ENCODE measurements around the gene VWA2.

Gene VWA2

DNA sequence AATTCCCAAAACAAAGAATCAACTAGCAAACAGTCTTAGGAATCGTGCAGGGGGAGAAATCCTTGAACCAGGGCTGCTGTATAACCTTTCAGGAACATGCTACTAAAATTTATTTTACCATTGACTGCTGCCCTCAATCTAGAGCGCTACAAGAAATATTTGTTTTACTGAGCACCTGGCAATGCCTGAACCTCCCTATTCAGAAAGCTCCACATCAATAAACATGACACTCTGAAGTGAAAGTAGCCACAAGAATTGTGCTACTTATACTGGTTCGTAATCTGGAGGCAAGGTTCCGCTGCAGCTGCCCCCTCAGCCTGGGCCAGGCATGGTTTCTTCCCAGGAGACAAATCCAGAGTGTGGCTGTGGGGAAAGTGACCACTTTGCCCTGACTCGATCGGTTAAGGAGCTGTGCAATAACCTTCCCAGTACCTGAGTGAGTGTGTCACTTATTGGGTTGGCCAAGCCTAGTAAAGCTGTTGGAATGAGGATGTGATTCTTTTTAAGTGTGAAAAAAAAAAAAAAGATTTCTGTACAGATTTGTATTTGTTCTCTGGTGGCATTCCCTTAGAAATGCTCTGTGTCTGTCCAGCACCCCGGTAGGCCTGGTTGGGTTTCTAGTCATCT lies 7.7 kb downstream of the VWA2 start:
- TF ChIP-seq NFIC (IDR thresholded peaks at IDR 0.05) (no peak), CEBPB (IDR thresholded peaks at IDR 0.05) (no peak), YY1 (IDR thresholded peaks at IDR 0.05; ENCODE audit: low read depth) (no peak), ZBTB7A (IDR thresholded peaks at IDR 0.05; ENCODE audit: low read depth) (no peak), TCF12 (IDR thresholded peaks at IDR 0.05; ENCODE audit: low read depth) (no peak), RAD21 (IDR thresholded peaks at IDR 0.05; ENCODE audit: low read depth) (no peak), EGR1 (IDR thresholded peaks at IDR 0.05) (no peak), REST (IDR thresholded peaks at IDR 0.05; ENCODE audit: low read depth) (no peak), FOXM1 (IDR thresholded peaks at IDR 0.05; ENCODE audit: borderline replicate concordance, low read depth) (no peak), TAF1 (IDR thresholded peaks at IDR 0.05; ENCODE audit: low read depth) (no peak), CREB1 (IDR thresholded peaks at IDR 0.05; ENCODE audit: low read depth) (no peak), EP300 (IDR thresholded peaks at IDR 0.05; ENCODE audit: borderline replicate concordance) (no peak)
- TF ChIP-seq, protein P1, sequence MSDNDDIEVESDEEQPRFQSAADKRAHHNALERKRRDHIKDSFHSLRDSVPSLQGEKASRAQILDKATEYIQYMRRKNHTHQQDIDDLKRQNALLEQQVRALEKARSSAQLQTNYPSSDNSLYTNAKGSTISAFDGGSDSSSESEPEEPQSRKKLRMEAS (IDR thresholded peaks at IDR 0.05) = no peak
- TF ChIP-seq, protein P2, sequence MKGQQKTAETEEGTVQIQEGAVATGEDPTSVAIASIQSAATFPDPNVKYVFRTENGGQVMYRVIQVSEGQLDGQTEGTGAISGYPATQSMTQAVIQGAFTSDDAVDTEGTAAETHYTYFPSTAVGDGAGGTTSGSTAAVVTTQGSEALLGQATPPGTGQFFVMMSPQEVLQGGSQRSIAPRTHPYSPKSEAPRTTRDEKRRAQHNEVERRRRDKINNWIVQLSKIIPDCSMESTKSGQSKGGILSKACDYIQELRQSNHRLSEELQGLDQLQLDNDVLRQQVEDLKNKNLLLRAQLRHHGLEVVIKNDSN (IDR thresholded peaks at IDR 0.05) = no peak

DNA sequence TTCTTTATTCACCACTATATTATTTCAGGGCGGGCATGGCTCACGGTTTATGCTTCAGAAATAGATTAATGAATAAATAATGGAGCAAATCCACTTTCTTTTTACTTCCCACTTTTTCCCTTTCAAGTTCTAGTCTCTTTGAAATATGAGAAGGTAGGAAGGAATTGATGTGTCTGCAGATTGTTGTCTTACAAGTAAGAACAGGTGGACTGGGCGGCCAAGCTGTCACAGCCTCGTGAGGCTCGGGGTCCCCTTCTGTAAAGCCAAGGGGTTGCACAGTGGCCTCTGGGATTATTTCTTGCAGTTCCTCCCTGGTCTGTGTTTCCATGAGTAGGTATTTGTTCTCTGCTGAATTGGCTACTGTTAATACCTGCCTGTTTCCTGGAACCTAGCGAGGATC lies 11.2 kb downstream of the VWA2 start:
- TF ChIP-seq TAF1 (IDR thresholded peaks at IDR 0.05; ENCODE audit: low read depth) = no peak
- no peak for TF ChIP-seq REST (IDR thresholded peaks at IDR 0.05; ENCODE audit: low read depth)
- no peak for TF ChIP-seq RAD21 (IDR thresholded peaks at IDR 0.05; ENCODE audit: low read depth)
- no peak for TF ChIP-seq TEAD4 (IDR thresholded peaks at IDR 0.05)
- no peak for TF ChIP-seq EGR1 (IDR thresholded peaks at IDR 0.05)
- TF ChIP-seq CREB1 (IDR thresholded peaks at IDR 0.05; ENCODE audit: low read depth) = no peak
- TF ChIP-seq TCF12 (IDR thresholded peaks at IDR 0.05; ENCODE audit: low read depth) = no peak
- no peak for TF ChIP-seq NFIC (IDR thresholded peaks at IDR 0.05)
- TF ChIP-seq, protein P2 (IDR thresholded peaks at IDR 0.05) = no peak
- no peak for TF ChIP-seq FOXM1 (IDR thresholded peaks at IDR 0.05; ENCODE audit: borderline replicate concordance, low read depth)
- no peak for TF ChIP-seq YY1 (IDR thresholded peaks at IDR 0.05; ENCODE audit: low read depth)
- no peak for TF ChIP-seq CEBPB (IDR thresholded peaks at IDR 0.05)
- TF ChIP-seq EP300 (IDR thresholded peaks at IDR 0.05; ENCODE audit: borderline replicate concordance) = no peak
- TF ChIP-seq ZBTB7A (IDR thresholded peaks at IDR 0.05; ENCODE audit: low read depth) = no peak
- TF ChIP-seq, protein P1 (IDR thresholded peaks at IDR 0.05) = no peak

DNA sequence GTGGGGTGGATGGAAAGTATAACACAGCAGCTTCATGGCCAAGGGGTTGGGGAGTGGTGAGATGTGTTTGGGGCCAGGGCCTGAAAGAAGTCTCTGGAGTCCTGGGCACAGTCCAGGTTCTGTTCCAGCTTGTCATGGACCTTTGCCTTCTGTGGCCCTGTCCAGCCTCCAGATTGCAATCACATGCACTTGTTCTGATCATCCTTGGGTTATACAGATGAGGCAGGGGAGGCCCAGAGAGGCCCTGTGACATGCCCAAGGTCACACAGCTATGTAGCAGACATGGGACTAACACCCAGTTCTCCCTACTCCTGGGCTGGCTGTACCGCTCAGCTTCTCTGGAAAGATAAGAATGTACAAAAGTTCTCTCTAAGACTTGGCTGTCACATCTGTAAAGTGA lies 11.7 kb downstream of the VWA2 start:
- TF ChIP-seq, protein P2 (IDR thresholded peaks at IDR 0.05) = no peak
- TF ChIP-seq RAD21 (IDR thresholded peaks at IDR 0.05; ENCODE audit: low read depth) (no peak), ZBTB7A (IDR thresholded peaks at IDR 0.05; ENCODE audit: low read depth) (no peak), NFIC (IDR thresholded peaks at IDR 0.05) (no peak), FOXM1 (IDR thresholded peaks at IDR 0.05; ENCODE audit: borderline replicate concordance, low read depth) (no peak), EP300 (IDR thresholded peaks at IDR 0.05; ENCODE audit: borderline replicate concordance) (no peak), CREB1 (IDR thresholded peaks at IDR 0.05; ENCODE audit: low read depth) (no peak), TEAD4 (IDR thresholded peaks at IDR 0.05) (no peak), YY1 (IDR thresholded peaks at IDR 0.05; ENCODE audit: low read depth) (no peak), TCF12 (IDR thresholded peaks at IDR 0.05; ENCODE audit: low read depth) (no peak), EGR1 (IDR thresholded peaks at IDR 0.05) (no peak), REST (IDR thresholded peaks at IDR 0.05; ENCODE audit: low read depth) (no peak), CEBPB (IDR thresholded peaks at IDR 0.05) (no peak)
- TF ChIP-seq, protein P1 (IDR thresholded peaks at IDR 0.05) = no peak

Measured in Ishikawa (cell line).